SKM-1 (cell line): ENCODE measurements around the gene NDUFC1.
"Not testable (repeated sequence)": the region's sequence is repeated elsewhere in the genome, so short reads cannot be mapped to it uniquely, and the experiment has no call there.

Experiments used
- DNase-seq: peaks from one replicate; lab custom pipeline; 2025; ENCODE audit not compliant: unreplicated experiment; lab: John Stamatoyannopoulos, UW

The NDUFC1 gene

DNA sequence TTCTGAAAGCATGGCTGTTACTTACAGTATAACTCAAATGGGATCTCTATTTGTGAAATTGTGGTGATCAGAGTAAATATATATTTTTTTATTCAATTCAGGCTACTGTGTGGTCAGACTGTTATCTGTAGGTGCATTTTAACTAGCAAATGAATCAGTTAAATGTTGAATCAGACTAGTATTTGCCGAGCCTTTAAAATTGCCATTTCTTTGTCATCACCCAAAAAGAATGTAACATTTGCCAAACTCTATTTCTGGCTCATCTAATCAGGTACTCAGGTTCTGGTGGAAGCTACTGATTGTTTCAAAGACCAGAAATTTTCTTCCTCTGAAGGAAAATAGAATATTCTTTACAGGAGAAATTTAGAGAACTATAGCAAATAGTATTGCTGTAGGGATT is 2.7 kb downstream of the NDUFC1 start:
- no peak for DNase-seq

DNA sequence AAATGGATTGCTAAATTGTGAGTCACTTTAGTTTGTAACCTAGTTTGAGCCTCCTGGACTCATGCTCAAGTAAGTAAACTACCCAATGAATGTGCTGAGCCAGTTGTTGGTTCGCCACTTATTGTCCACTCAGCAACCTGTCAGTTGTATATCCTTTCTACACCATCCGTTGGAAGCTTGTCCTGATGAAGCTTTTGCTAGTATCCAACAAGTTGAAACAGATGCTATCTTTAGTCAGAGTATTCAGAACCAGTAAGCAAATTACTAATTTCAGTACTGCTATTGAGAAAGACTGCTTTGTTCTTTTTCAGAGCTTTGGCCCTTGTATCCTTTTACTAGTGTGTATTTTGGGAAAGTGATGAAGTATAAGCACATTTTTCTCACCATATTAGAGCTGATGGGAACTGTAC is 5.3 kb downstream of the NDUFC1 start:
- no peak for DNase-seq

DNA sequence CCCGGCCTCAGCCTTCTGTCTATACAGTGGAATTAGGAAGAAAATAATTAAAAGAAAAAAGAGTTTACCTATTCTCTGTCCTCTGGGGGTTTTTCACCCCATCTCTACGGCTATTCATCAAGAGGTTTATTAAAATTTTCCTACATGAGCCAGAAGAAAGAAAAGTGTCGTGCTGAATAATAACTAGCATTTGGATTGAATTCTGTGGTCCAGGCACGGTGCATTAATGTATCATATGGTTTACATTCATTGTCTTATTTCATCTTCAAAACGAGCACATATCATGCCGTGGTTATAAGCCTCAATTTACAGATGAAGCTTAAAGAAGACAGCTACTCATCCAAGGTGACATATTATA is 6.4 kb downstream of the NDUFC1 start:
- DNase-seq, result no peak

DNA sequence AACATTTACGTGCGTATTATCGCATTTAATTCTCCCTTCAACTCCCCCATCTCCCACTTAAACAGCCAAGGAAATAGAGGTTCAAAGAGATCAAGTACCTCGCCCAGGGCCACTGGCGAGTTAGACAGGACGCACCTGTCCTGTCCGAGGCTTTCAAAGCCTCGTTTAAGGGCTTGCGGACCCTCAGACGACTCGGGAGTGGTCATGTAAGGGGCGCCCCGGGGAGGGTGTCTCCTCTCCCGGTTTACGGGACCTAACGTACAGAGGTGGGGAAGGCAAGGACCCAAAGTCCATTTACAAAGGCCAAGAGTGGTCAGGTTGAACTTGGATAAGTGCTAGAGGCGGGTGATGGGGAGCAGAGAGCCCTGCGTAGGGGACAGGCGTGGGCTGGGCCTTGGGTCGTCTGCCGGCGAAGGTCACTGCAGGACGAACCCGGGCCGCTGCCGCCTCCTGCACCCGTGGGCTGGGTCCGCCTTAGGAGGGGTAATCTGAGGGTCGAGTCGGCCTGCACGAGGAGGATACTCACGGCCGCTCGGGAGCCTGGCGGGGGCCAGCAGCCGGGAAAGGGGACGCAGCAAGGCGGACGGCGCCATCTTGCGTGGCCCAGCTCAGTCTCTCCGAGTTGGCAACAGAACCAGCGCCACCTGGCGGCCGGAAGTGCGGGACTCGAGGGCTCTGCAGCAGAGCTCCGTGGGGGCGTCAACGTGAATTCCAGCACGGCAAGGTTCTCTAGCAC is 6.9 kb downstream of the NDUFC1 start:
- peak; percentile 80 for DNase-seq

DNA sequence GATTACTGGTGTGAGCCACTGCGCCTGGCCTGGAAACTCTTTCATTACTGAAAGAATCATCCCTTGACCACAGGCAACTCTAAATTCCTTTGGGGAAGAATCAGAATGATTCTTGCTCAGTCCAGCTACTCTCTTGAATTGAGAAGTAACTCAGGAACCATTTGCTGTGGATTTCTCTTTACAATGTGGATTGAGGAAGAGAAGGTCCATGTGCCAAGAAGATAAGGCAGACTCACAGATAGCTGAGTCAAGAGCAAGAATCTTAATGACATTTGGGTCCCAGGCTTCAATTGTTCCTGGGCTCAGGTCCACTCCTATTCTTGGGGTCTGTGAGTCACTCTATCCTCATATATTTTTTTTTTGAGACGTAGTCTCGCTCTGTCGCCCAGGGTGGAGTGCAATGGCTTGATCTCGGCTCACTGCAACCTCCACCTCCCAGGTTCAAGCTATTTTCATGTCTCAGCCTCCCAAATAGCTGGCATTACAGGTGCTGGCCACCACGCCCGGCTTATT is 16.0 kb downstream of the NDUFC1 start:
- no peak for DNase-seq

DNA sequence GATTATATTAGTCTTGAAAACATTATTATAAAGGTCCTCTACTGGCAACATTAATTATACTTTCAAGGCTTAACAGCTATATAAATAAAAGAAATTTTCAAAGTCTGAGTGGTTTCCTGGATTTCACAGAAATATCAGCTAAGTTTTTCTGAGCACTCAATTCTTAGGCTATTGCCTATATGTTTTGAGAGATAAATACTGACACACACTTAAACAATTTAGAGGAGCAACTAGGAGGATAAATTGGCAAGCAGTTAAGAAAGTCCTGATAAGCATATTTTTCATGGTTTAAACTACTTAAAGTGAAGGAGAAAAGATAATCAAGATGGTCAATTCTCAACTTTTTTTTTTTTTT is 19.6 kb downstream of the NDUFC1 start:
- no peak for DNase-seq

DNA sequence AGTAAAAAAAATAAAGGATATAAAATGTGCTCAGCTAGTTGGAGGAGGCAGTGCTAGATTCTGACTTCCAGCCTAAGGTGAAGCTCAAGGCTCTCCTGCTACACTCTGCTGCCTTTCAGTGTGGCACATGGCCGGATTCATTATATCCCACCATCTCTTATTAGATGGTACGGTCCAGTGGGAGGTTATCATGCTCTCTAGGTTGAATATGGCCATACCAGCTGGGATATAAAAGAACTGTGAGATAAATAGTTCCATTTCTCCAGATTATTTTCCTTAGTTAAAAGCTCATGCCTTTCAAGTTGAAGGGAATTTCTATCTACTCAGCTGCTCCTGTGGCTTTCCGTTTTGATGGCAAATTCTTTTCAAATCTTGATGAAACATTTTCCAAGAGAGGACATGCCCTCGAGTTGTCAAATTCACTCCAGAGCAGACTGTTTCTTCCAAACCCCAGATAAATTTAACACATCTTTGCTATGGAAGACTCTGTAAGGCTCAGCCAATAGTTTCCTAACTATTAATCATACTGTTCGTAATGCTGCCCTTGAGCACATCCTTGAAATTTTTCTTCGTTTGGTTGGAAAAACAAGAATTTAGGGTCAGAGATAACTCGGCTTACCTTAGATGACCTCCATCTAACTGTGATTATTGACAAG is 20.1 kb downstream of the NDUFC1 start:
- DNase-seq, result no peak

DNA sequence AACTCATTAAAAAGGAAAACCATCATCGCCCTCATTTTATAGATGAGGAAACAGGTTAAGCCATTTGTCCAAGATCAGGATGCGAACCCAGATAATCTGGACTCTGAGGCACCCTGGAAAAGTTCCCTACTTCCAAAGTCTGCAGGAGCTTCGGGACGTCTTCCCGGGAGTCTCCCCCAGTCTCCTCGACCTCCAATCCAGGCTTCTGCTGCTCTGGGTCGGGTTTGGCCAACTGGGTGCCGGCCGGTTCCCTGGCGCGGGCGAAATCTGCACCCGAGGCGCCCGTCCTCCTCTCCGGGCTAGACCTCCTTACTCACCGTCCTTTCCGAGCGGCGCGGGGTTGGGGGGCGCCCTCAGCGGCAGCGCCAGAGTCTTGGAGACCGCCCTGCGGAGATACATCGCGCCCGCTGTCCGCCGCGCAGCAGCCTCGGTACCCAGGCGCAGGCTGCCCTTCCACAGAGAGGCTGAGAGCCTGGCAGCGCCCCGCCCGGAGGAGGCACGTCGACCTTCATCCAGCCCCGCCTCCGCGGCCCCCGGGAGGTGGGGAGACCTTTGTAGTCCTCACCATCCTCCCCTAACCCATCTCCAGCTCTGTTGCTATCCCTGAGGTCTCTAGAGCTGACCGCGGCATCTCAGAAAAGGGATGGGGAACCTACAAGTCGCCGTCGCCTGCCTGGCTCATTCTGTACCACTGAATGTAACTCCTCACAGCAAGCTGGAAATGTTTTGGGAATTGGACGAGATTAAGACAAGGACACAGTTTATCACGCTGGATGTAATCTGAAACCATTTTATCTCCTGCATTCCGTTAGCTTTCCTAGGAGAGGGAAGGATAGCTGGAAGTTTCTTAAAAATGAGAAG is 22.3 kb downstream of the NDUFC1 start, which contains the start of gene MGARP:
TSS of gene MGARP (minus strand) at position 466 of the 861 bp plus-strand sequence. CDS start at position 399, 67 bp downstream.
- no peak for DNase-seq

DNA sequence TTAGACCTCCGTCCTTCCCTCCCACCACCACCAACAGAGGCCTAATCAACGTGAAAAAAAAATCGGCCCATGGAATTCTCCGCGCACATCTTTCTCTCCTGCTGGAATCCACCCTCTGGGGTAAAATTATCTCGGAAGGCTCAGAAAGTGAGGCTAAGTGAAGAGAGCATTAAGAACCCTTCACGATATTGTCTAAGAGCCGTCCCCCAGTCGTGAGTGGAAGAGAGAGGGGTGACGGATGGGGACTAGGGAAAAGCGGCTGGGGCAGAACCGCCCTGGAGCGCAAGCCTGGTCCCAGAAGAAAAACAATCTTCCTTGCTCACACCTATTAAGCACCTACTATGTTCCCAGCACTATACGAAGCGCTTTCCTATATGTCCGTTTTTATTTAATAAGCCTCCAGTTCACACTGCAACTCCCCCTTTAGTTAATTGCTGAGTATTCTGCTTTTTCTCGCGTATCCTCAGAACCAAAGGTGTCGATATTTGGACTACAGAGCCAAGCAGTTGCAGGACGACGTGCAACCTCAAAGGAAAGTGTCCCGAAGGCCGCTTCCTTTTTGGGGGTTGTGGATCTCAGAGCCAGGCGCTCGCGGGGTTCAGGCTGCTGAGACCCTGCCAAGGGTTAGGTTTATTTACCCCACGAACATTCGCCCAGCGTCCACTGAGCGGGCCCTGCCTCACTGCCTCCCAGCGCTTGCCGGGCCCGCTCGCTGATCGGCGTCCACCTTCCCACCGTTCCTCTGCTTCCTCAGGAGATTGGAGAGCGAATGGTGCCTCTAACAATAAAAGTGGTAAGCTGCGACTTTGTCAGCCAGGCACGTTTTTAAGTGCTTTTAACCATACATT is 23.1 kb downstream of the NDUFC1 start:
- DNase-seq, result no peak

DNA sequence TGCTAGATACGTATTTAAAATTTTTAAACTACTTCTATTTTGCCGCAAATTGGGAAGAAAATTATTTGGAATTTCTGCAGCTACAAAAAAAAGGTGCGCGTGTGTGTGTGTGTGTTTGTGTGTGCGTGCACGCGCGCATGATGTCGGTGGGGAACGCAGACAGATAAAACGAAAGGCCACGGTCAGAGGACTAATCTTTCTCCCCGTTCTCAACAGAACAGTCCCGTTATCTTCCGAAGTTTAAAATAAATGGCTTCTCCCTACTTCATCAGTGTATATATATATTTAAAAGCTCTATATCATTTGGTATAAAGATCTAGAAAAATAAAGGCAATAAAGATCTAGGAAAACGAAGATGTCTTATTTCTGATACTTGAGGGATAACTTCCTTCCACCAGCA is 23.8 kb downstream of the NDUFC1 start:
- no peak for DNase-seq

DNA sequence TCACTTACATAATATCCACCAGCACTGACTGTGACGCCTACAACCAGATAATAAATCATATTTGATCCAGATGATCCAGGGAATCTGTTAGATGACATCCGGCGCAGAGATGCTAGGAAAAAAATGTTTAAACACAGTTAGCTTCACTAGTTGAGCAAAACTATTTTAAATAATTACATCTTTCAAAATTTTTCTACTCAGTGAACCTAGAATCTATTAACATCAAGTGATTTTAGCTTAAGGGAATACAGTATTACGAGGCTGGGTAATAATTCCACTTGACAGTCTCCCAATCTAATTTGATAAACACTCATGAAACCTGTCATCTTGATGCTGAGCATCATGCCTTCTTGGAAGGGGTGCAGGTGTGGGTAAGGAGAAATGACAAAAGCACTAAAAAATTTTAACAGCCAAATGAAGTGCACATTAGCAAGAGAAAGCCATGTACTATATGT is 27.0 kb downstream of the NDUFC1 start:
- no peak for DNase-seq

DNA sequence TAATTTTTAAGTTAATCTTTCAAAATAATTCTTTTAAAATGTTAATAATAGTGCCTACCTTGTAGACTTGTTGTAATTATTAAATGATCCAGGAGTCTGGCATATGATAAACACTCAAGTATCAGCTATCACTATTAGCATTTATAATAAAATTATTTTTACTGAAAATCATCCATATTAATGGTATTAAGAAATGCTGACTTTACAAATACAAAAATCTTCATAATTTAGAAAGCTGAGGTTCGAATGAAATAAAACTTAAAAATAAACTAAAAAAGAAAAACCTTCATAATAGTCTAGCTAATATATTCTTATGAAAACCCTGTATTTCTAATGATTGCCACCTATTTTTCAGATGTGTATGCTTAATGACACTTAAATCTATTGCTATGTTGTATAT is 27.5 kb downstream of the NDUFC1 start:
- no peak for DNase-seq

DNA sequence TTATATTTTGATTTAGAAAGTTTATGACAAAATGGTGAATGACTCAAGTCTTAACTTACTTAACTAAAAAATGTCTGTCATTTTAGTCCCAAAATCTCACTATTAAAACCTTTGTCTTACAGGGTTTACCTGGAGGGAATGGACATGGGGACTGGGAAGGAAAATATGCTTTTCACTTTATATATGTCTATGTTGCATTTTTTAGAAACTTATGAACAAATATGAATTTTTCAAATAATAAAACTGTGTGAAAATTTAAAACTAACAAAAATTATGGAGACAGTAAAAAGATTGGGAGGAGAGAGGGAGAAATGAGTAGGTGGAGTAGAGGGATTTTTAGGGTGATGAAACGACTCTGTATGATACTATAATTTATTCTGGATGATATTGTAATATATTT is 28.4 kb downstream of the NDUFC1 start:
- DNase-seq, result no peak

DNA sequence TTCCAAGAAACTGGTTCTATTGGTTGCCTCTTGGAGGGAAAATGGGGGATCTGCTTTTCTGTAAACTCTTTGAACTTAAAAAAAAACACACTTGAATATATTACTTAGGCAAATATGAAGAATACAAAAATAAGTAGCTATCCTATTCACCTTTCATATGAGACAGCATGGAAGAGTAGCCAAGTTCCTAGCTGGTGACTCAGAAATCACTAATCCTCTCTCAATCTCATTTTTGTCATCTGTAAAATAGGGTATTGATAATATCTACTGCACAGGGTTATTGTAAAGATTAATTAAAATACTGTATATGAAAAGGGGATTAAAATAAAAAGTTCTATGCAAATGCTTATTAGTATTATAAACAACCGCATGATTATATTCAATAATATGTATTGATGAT is 35.0 kb downstream of the NDUFC1 start:
- DNase-seq, result no peak

DNA sequence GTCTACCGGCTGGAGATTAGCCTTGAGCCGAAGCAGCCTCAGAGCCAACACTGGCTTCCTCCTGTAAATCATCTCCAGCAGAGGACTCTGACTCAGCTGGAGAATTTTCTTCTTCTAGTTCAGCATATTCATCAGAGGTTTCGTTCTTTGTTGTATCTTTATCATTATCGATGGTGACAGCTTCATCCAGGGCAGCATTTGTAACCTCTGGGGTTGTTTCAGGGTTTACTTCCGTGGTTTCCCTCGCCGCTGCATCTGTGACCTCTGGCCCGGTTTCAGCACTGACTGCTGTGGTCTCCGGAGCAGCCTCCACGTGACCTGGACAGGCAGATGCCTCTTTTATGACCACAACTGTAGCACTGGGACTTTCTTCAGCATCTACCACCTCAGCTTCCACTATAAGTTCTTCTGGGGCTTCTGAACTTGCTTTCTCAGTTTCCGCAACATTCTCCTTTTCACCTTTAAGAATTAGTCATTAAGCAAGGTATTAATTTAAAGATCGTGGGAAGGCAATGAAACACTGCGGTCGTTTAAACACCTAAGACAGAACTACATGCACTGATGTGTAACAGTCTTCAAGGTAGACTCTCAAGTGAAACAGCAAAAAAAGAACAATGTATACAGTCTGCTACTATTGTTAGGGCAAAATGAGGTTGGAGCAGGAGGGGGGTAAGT is 35.6 kb downstream of the NDUFC1 start:
- DNase-seq, result peak; percentile 75

DNA sequence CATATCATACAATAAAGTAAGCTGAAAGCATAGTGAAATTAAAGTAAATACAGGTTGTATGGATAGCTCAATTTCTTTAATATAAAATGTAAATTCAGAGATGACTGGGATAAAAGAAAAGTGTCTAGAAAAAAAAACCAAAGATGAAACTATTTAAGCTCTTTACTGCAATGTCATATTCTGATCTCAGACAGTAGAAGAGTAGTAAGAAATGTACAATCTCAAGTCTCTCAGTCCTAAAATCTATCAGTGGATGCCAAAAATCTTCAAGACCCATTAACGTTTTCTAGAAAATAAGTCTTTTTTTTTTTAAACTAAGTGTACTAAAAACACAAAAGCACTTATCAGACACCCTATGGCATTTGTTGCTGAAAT is 36.1 kb downstream of the NDUFC1 start:
- DNase-seq, result no peak

DNA sequence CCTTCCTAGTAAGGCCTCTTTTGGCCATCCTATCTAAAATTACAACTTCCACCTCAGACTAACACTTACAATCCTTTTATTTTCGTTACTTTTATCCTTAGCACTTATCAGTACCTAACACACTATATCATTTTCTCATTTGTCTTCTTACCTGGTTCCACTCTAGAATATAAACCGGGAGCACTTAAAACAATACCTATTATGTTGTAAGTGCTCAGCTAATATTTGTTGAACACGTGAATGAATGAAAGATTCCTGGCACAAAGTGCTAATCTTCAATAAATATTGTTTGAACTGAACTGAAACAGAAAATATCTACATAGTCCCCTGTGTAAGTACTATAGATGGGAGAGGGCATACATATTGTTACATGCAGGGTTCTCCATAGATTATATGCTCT is 36.6 kb downstream of the NDUFC1 start:
- DNase-seq, result no peak

DNA sequence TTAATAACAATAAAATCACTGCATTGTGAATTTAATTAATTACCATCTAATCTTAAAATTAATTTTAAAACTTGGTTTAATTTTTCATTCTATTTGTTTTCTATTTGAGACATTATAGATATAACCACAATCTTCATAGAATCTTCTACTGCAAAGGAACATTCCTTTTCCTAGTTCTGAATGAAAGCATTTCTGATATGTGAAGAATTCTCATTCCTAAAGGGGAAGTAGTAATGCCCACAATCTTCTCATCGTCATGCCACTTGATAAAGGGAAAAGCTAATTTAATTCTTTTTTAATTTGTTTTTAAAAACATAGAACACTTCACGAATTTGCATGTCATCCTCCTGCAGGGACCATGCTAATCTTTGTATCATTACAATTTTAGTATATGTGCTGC is 45.9 kb downstream of the NDUFC1 start:
- DNase-seq, result no peak

DNA sequence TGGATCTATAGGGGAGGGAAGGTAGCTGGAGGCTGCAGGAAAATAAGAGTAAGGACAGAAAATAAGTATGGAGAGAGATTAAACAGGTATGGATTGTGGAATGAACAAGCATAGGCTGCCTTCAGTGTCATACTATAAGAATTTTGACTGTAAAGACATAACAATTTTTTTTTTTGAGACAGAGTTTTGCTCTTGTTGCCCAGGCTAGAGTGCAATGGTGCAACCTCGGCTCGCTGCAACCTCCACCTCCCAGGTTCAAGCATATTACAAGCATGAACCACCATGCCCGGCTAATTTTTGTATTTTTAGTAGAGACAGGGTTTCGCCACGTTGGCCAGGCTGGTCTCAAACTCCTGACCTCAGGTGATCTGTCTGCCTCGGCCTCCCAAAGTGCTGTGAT is 46.7 kb downstream of the NDUFC1 start:
- DNase-seq, result not testable (repeated sequence)

DNA sequence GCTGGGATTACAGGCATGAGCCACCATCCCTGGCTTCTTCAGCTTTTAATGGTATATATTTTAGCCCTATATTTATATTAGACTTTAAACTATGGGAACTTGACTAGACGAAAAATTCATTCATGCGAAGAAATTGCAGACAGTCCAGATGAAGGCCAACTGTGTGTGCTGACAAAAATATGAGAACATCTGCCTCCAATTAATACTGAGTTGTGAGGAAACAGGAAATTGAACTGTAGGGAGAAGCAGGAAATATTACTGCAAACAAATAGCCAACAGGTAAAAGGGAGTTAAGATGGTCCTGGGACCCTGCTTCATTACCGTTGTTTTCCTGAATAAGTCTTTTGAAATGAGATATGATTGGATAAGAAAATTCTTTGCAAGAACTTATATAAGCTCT is 48.6 kb downstream of the NDUFC1 start:
- DNase-seq, result no peak
